Mesenchymal stem cell (in vitro differentiated cells and primary cell): ENCODE results near the gene CREBL2.

Source experiments
- DNase-seq: peaks from one replicate; pipeline ENCODE4 v3.0.0-alpha.2; 2013
- H2AFZ ChIP-seq: one replicate; pipeline ENCODE4 v1.6.1; 2013; ENCODE audit warnings: low read depth, mild to moderate bottlenecking, control low read depth, inconsistent platforms, low read length, moderate library complexity
- H2AK5ac ChIP-seq: 2 replicates; pipeline ENCODE4 v1.6.1; 2013; ENCODE audit warnings: low read length, moderate library complexity, mild to moderate bottlenecking, inconsistent platforms; ENCODE audit not compliant: severe bottlenecking
- H2BK120ac ChIP-seq: one replicate; pipeline ENCODE4 v1.6.1; 2013; ENCODE audit warnings: low read depth, mild to moderate bottlenecking, inconsistent platforms, low read length, moderate library complexity
- H2BK12ac ChIP-seq, 2 experiments: one replicate each; pipeline ENCODE4 v1.6.1; 2013; ENCODE audit warnings: inconsistent platforms in 2 of 2, low read length in 2 of 2, mild to moderate bottlenecking in 2 of 2, moderate library complexity in 2 of 2, control low read depth in 1 of 2
- H2BK15ac ChIP-seq: one replicate; pipeline ENCODE4 v1.6.1; 2013; ENCODE audit warnings: mild to moderate bottlenecking, low read depth, inconsistent platforms; ENCODE audit not compliant: poor library complexity, severe bottlenecking
- H2BK5ac ChIP-seq: 2 replicates; pipeline ENCODE4 v1.6.1; 2013; ENCODE audit warnings: low read depth, mild to moderate bottlenecking, low read length, control low read depth, inconsistent platforms; ENCODE audit not compliant: poor library complexity, severe bottlenecking
- H3K14ac ChIP-seq, 2 experiments: one replicate each; pipeline ENCODE4 v1.6.1; 2013; ENCODE audit warnings: inconsistent platforms in 2 of 2, low read length in 2 of 2, control low read depth in 1 of 2, mild to moderate bottlenecking in 1 of 2, moderate library complexity in 1 of 2
- H3K18ac ChIP-seq, 2 experiments: one replicate each; pipeline ENCODE4 v1.6.1; 2013; ENCODE audit warnings: inconsistent platforms in 2 of 2, low read length in 2 of 2, control low read depth in 1 of 2, low read depth in 1 of 2, mild to moderate bottlenecking in 1 of 2
- H3K23ac ChIP-seq, 2 experiments: one replicate each; pipeline ENCODE4 v1.6.1; 2013; ENCODE audit warnings: inconsistent platforms in 2 of 2, low read length in 2 of 2, mild to moderate bottlenecking in 2 of 2, moderate library complexity in 2 of 2, control low read depth in 1 of 2
- H3K27ac ChIP-seq: 2 replicates; pipeline ENCODE4 v1.5.1; 2013; ENCODE audit warnings: mild to moderate bottlenecking, moderate library complexity, low read length, control low read depth, inconsistent platforms; ENCODE audit not compliant: poor library complexity, severe bottlenecking
- H3K27me3 ChIP-seq, 2 experiments: 2 replicates each; pipeline versions ENCODE4 v1.6.1 to v1.7.0; 2013; ENCODE audit warnings: low read length in 2 of 2, mild to moderate bottlenecking in 2 of 2, moderate library complexity in 2 of 2, control low read depth in 1 of 2, inconsistent platforms in 1 of 2; ENCODE audit not compliant: control insufficient read depth in 1 of 2, insufficient read depth in 1 of 2
- H3K36me3 ChIP-seq, 2 experiments: 2 replicates each; pipeline versions ENCODE4 v1.6.1 to v1.7.0; 2013; ENCODE audit warnings: low read length in 2 of 2, control low read depth in 1 of 2, inconsistent platforms in 1 of 2, low read depth in 1 of 2, mild to moderate bottlenecking in 1 of 2; ENCODE audit not compliant: insufficient read depth in 2 of 2, control insufficient read depth in 1 of 2
- H3K4ac ChIP-seq, 2 experiments: one replicate each; pipeline ENCODE4 v1.6.1; 2013; ENCODE audit warnings: inconsistent platforms in 2 of 2, low read length in 2 of 2, mild to moderate bottlenecking in 2 of 2, moderate library complexity in 2 of 2, control low read depth in 1 of 2, low read depth in 1 of 2
- H3K4me1 ChIP-seq: 2 replicates; pipeline ENCODE4 v1.6.1; 2013; ENCODE audit warnings: low read depth, low read length, control low read depth; ENCODE audit not compliant: control insufficient read depth, insufficient read depth
- H3K4me2 ChIP-seq: 2 replicates; pipeline ENCODE4 v1.6.1; 2013; ENCODE audit warnings: low read length, mild to moderate bottlenecking, inconsistent platforms; ENCODE audit not compliant: poor library complexity, severe bottlenecking
- H3K4me3 ChIP-seq, 2 experiments: 2 replicates each; pipeline versions ENCODE4 v1.5.1 to v1.7.0; 2013; ENCODE audit warnings: low read length in 2 of 2, mild to moderate bottlenecking in 2 of 2, control low read depth in 1 of 2, low read depth in 1 of 2; ENCODE audit not compliant: insufficient read depth in 1 of 2
- H3K79me1 ChIP-seq: replicated peaks from 2 replicates; pipeline ENCODE4 v1.6.1; 2013; ENCODE audit warnings: mild to moderate bottlenecking, control low read depth, low read length, inconsistent platforms; ENCODE audit not compliant: poor library complexity, severe bottlenecking
- H3K9ac ChIP-seq: 2 replicates; pipeline ENCODE4 v1.7.0; 2013; ENCODE audit warnings: mild to moderate bottlenecking, low read length, moderate library complexity
- H3K9me3 ChIP-seq: 2 replicates; pipeline ENCODE4 v1.7.0; 2013; ENCODE audit warnings: mild to moderate bottlenecking, low read length; ENCODE audit not compliant: control insufficient read depth
- H4K8ac ChIP-seq: one replicate; pipeline ENCODE4 v1.6.1; 2013; ENCODE audit warnings: inconsistent platforms, mild to moderate bottlenecking, low read length, moderate library complexity
- H4K91ac ChIP-seq: one replicate; pipeline ENCODE4 v1.6.1; 2013; ENCODE audit warnings: mild to moderate bottlenecking, low read length, inconsistent platforms
- WGBS: methylation state at CpG from one replicate; pipeline ENCODE4 v1.1.7; 2013; ENCODE audit warnings: mixed read lengths; 5-methylcytosine and 5-hydroxymethylcytosine counted together

The CREBL2 gene

DNA sequence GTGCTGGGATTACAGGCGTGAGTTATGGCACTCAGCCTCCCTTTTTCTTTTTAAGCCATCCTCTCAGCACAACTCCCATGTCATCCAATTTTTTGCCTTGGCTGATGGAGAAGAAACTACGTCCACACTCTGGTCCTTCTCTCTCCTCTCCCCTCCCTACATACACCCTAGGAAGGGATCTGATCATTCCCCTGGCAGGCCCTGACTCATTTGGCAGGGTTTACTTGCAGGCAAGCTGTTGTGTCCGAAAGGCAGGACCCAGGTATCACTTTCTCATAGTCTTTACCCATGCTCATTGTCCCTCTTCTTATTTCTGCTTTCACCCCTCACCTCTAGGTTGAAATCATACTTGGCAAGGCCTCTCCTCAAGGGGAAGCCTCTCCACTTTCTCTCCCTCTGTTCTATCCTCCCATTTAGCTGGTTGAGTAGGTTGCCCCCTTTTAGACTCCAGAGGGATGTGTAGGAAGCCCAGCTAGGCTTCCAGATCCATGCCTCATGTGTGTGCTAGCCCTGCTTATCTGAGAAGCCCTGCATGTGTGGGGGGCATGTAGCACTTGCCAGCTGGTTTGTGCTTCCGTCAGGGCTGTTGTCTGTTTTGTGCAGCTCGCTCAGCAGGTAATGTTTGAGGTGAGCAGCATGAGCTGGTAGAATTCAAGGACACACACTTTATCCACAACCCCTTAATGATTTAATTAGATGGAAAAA, 69.5 kb downstream of the CREBL2 start:
- Histone ChIP-seq H2BK5ac (no peak overlapping the region), H3K9ac (no peak overlapping the region), H3K27me3 (peaks cover 0 to 17% of the 10 kb centered on the region in 2 experiments), H3K23ac (no peak overlapping the region), H3K4me3 (no peak overlapping the region), H3K36me3 (no peaks in the 10 kb centered on the region), H4K8ac (no peak overlapping the region), H2BK12ac (no peak overlapping the region), H2BK120ac (no peak overlapping the region), H3K4me2 (no peak overlapping the region), H3K27ac (no peak overlapping the region), H3K9me3 (no peaks in the 10 kb centered on the region), H2AK5ac (no peak overlapping the region), H4K91ac (no peak overlapping the region), H2AFZ (no peak overlapping the region), H3K4ac (no peak overlapping the region), H3K14ac (no peak overlapping the region), H3K79me1 (no peaks in the 10 kb centered on the region), H2BK15ac (no peak overlapping the region), H3K4me1 (no peaks in the 10 kb centered on the region), H3K18ac (no peak overlapping the region)
- WGBS, result 80% methylated on average over 3 of the region's 5 CpGs
- DNase-seq, result no peak

DNA sequence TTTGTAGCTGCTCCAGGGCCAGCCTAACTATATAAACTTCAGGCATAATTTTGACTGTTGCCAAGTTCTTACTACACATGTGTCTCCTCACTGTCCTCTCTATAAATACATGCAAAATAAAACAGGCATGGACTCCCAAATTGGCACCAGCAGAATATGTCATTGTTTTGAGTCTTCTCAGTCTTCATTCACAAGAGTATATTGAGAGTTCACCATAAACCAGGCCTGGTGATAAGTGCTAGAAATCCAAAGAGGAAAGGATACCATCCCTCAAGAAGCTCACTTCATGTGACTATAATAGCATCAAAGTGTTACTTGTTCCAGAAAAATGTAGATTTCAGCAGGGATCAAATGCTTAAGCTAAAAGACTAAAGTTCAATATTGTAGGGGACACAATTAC, 70.6 kb downstream of the CREBL2 start:
- Histone ChIP-seq H2BK5ac (no peak overlapping the region), H3K79me1 (no peaks in the 10 kb centered on the region), H3K4me3 (no peak overlapping the region), H2AFZ (no peak overlapping the region), H2BK12ac (no peak overlapping the region), H3K36me3 (no peaks in the 10 kb centered on the region), H2AK5ac (no peak overlapping the region), H3K27ac (no peak overlapping the region), H3K4me1 (no peaks in the 10 kb centered on the region), H3K9me3 (no peaks in the 10 kb centered on the region), H3K14ac (no peak overlapping the region), H3K23ac (no peak overlapping the region), H3K9ac (no peak overlapping the region), H3K4me2 (no peak overlapping the region), H3K18ac (no peak overlapping the region), H2BK15ac (no peak overlapping the region), H4K91ac (no peak overlapping the region), H3K27me3 (peaks cover 0 to 17% of the 10 kb centered on the region in 2 experiments), H4K8ac (no peak overlapping the region), H3K4ac (no peak overlapping the region), H2BK120ac (no peak overlapping the region)
- no peak for DNase-seq

DNA sequence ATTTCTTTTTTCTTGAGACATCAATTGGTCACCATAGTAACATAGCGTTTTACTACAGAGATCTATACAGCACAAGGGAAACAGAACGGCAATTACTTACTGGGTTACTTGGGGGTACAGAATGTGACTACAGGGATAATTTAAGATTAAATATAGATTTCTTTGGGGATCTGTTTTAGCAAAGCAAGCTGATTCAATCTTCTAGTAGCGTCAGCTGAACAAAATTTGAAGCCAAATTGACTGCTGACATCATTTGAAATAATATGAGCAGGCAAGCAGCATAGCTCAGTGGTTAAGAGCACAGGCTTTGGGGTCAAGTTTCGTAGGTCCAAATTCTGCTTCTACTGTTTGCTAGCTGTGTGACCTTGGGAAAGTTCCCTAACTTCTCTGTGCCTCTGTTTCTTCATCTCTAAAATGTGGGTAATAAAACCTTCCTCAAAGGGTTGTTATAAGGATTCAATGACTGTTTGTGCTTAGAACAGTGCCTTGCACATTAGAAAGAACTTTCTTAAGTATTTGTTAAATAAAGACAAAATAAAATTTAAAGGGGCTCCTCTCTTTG, 71.5 kb downstream of the CREBL2 start:
- Histone ChIP-seq H3K27ac (no peak overlapping the region), H4K91ac (no peak overlapping the region), H3K18ac (no peak overlapping the region), H2BK15ac (no peak overlapping the region), H3K27me3 (peaks cover 0 to 17% of the 10 kb centered on the region in 2 experiments), H3K23ac (no peak overlapping the region), H3K36me3 (no peaks in the 10 kb centered on the region), H3K4me1 (peaks cover 1% of the 10 kb centered on the region), H3K79me1 (no peaks in the 10 kb centered on the region), H4K8ac (no peak overlapping the region), H2BK5ac (no peak overlapping the region), H3K4me3 (no peak overlapping the region), H3K4me2 (no peak overlapping the region), H3K9ac (no peak overlapping the region), H3K4ac (no peak overlapping the region), H2AFZ (no peak overlapping the region), H2BK12ac (no peak overlapping the region), H2AK5ac (no peak overlapping the region), H3K14ac (no peak overlapping the region), H3K9me3 (no peaks in the 10 kb centered on the region), H2BK120ac (no peak overlapping the region)
- no peak for DNase-seq
- WGBS, result 70% methylated on average over 4 of the region's 4 CpGs

DNA sequence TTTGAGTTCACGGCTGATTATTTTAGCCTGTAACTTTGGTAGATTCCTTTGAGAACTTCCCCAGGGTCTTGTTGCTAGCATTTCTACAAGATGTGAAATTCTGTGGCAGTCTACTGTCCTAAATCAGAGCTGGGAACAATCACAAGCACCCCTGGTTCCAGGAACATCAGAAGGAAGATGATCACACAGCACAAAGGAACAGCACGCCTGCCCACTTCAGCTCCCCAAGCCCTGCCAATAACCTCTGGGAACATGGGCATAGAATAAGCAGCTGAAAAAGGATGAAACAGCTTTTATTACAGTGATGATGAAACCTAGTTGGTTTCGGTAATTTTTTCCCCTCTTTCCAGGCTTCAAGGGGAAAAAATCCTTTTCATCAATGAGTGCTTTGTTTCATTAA, 72.0 kb downstream of the CREBL2 start:
- Histone ChIP-seq H3K4me3 (no peak overlapping the region), H3K36me3 (no peaks in the 10 kb centered on the region), H2BK5ac (no peak overlapping the region), H3K79me1 (no peaks in the 10 kb centered on the region), H3K4ac (no peak overlapping the region), H3K18ac (no peak overlapping the region), H3K9me3 (no peaks in the 10 kb centered on the region), H3K23ac (no peak overlapping the region), H3K27ac (no peak overlapping the region), H4K8ac (no peak overlapping the region), H2BK12ac (no peak overlapping the region), H3K9ac (no peak overlapping the region), H2AK5ac (no peak overlapping the region), H3K4me1 (peaks cover 1% of the 10 kb centered on the region), H3K27me3 (peaks cover 0 to 17% of the 10 kb centered on the region in 2 experiments), H3K4me2 (no peak overlapping the region), H3K14ac (no peak overlapping the region), H2BK15ac (no peak overlapping the region), H2BK120ac (no peak overlapping the region), H2AFZ (no peak overlapping the region), H4K91ac (no peak overlapping the region)
- no peak for DNase-seq
- 55% methylated on average over 2 of the region's 3 CpGs for WGBS
